ENCODE data around the gene TAL2.

Gene TAL2

DNA sequence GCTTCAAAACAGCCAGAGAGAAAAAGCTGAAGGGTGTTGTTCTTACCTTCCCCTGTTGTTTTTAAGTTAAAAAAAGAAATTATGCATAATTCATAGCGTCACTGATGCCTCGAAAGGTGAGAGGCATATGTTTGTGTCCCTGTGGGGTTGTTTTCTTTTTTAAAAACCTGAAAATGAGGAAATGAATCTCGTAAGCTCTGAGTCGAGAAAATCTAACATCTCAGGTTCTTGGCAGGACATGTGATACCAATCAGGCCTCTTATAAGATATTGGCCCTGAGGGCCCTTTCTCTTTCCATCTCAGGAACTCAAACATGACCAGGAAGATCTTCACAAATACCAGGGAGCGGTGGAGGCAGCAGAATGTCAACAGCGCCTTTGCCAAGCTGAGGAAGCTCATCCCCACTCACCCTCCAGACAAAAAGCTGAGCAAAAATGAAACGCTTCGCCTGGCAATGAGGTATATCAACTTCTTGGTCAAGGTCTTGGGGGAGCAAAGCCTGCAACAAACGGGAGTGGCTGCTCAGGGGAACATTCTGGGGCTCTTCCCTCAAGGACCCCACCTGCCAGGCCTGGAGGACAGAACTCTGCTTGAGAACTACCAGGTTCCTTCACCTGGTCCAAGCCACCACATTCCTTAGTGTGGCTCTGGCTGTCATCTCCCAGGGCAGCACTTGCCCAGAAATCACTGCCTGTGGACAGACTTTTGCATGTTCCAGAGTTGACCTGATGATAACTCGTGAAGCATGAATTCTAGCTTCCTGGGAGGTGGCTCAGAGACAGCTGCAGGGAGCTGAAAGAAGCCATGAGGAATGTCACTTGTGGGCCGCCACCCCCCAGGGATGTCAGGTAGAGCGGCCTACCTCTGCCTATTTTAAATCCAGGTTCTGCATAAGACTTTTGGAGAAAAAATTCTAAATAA lies at the start of gene TAL2:
TSS of gene TAL2 (plus strand) at position 274 of the 921 bp plus-strand sequence. CDS start at position 314, 40 bp downstream.
- DNase-seq (ENCODE audit: low spot score), result no peak

GRCh38 chr9:105621001-105621400 lies 41.3 kb upstream of the TAL2 start:
- no peak for DNase-seq (ENCODE audit: low spot score)

GRCh38 chr9:105625088-105625487 lies 37.2 kb upstream of the TAL2 start:
- DNase-seq (ENCODE audit: low spot score), result no peak

DNA sequence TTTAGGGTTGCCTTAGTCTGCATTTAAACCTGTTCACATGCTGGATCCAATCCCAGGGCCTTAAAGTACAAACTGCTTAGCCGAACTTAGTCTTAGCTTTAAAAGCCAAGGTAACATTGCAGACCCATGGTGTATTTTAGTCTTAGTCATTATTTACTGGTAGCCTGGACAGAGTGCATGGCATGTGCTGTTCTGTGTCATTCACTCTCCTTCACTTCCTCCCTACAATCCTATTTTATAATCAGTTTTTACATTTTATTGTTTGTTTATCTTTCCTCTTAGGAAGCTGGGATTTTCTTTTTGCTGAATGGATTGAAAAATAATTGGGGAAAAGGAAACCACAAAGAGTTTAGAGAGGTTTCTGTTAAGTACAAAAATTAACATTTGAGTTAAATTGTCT lies 29.4 kb upstream of the TAL2 start:
- DNase-seq (ENCODE audit: low spot score), result no peak

- no peak for DNase-seq (ENCODE audit: low spot score)
Measured at GRCh38 chr9:105633411-105633810, 28.8 kb upstream of the TAL2 start.

- no peak for DNase-seq (ENCODE audit: low spot score)
Measured at GRCh38 chr9:105636331-105636730, 25.9 kb upstream of the TAL2 start.

DNA sequence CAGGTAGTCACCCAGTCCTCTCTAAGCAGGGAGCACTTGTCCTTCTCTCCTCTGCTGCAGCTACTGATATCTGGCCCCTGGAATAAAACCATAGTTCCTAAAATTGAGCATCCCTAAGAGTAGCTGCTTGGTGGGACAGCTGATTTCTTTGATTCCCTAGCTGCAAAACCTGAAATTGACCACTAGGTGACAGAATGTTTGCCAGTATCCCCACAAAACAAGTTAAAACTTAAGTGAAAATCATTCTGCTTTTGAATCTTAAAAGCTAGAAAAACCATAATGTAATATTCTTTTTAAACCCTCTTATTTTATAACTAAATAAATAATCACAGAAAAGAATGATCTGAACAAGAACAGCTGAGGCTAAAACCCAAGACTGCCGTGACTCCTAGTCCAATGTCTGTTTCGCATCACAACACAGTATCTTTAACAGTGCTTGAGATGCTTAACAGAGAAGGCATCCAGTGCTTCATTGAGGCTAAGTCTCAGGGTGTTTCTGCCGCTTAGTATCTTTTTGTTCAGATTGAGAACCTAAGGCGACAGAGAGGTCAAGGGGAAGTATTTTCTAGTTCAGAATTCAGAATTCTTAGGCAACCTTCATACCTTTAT lies 24.4 kb upstream of the TAL2 start:
- DNase-seq (ENCODE audit: low spot score), result no peak

DNA sequence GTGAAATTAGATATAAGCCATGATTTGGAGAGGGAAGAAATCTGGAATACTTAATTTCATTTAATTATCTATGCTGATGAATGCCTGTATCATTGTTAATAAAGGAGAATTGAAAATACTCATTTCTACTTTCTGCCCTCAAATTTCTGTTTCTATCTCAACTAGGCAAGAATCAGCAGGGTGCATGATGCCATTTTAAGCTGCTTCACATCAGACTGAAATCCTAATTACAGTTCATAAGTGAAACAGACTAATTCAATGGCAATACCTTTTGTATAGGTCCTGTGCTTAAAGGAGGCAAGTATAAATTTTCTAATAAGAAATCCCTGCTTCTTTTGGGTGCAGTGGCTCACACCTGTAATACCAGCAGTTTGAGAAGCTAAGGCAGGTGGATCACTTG lies 22.3 kb upstream of the TAL2 start:
- DNase-seq (ENCODE audit: low spot score), result no peak

- no peak for DNase-seq (ENCODE audit: low spot score)
Measured at GRCh38 chr9:105643795-105644194, 18.5 kb upstream of the TAL2 start.

- DNase-seq (ENCODE audit: low spot score), result no peak
Measured at GRCh38 chr9:105646879-105647594, 15.2 kb upstream of the TAL2 start.

DNA sequence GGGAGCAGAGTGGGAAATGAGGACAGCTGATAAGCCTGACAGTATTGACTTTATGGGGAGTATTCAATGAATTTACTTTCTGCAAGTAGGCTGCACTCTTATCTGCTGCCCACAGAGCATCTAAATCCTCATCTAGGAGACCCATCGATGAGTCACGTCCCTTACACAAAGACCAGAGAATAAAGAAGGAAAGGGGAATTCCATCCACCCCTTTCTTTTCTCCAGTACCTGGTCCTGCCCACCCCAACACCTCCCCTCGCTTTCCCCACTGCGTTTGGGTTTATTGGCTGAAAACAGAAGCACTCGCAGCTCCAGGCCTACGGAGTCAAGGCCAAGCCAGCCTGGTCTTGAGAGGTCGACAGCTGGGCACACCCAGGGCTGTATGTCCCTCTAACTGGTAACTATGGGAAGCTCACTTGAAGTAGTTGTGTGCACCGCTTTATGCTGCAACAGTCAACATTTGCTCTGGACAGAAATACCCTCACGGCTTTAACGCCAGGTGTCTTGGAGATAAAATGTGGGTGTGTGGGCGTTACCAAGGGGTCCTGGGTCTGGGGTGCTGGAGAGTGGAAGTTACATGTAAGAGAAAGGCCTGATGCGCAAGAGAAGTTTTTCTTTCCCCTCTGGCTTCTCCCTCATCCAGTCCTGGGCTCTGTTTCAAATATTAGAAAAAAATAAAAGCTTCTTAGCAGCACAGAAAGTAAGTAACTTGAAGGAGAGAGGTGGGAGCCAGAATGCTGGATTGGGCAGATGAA lies 14.5 kb upstream of the TAL2 start:
- DNase-seq (ENCODE audit: low spot score), result no peak

DNA sequence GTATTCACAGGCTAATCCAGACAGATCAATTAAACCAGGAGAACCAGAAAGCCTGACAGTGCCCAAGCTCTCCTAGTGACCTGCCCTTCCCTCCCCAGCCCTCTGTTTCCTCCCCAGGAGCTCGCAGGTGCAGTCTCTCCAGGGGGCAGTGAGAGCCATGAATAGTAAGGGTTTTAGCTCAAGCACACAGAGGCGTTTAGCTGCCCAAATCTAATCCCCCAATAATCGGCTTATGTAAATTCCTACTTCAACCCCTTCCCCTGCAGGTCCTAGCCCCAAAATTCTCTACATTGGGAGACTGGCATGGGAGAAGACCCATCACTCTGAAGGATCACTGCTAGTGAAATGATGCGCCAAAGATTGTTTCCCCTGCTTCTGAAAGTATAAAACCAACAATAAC lies 10.5 kb upstream of the TAL2 start:
- no peak for DNase-seq (ENCODE audit: low spot score)

DNA sequence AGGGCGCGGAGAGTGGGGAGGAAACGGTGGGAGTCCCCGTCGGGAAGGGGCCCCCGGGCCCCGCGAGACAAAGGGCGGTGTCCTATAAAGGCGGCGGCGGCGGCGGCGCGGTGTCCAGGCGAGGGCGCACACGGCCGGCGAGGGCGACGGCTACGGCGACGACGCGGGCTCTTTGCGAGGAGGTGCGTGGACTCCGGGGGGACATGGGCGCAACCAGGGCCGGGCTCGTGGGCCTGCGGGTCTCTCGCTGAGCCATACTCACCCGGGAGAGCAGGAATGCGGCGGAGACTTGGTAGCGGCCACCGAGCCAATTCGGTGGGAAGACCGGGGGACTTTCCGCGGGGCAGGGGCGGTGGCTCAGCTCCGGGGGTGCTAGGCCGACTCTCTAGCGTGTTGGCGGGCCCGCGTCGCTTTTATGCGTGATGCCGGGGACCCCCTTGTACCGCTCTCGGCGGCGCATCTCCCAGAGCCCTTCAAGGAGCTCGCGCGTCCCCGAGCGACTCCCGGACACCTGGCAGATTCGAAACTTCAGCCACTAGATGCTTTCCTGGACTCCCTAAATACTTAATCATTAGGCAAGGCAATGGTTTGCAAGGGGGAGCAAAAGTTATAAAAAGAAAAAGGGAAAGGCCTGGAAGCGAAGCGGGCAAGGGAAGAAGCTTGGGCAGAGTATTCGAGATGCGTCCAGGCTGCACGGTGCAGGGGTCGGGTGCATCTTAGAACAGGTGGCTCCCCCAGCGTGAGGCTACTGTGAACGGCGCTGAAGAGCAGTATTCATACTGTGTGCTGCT lies 5.9 kb upstream of the TAL2 start:
- no peak for DNase-seq (ENCODE audit: low spot score)

DNA sequence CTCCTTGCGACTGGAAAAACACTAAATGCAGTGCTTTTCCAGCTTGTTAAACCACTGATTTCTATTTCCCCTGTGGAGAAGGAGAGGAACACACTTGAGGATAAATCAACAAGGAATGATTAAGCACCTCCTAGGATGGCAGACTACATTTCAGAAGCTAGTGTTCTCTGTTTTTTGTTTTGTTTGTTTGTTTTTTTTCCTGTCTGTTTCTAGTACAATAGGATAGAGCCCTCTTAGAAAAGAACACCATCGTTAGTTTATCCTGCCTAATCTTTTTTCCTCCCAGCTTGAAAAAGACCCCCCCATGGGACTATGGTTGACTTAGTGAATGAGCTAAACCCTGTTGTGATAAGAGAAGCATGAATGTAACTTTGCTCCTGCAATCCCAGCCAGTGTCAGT lies 3.9 kb upstream of the TAL2 start:
- no peak for DNase-seq (ENCODE audit: low spot score)

- DNase-seq (ENCODE audit: low spot score), result no peak
Measured at GRCh38 chr9:105661011-105661410, 1.2 kb upstream of the TAL2 start.

DNA sequence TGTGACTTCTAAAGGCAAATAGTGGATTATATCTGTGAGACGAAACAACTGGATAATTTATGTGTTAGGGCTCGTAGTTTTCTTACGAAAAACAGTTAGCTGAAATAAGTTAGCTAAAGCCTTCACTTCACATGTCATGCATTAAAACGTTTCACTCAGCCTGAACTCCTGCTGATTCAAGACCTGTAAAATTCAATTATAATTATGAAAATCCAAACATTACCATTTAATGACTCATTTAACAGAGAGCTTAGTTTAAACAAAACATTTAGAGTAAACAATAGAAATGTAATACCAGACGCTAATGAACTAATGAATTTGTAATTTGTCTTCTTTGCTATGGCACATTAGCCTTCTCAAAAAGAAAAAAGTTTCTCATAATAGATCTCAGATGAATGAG lies 1.7 kb downstream of the TAL2 start:
- DNase-seq (ENCODE audit: low spot score), result no peak

- DNase-seq (ENCODE audit: low spot score), result no peak
Measured at GRCh38 chr9:105667867-105668266, 5.6 kb downstream of the TAL2 start.

- no peak for DNase-seq (ENCODE audit: low spot score)
Measured at GRCh38 chr9:105670315-105670714, 8.1 kb downstream of the TAL2 start.

- DNase-seq (ENCODE audit: low spot score), result no peak
Measured at GRCh38 chr9:105670775-105671174, 8.5 kb downstream of the TAL2 start.

- DNase-seq (ENCODE audit: low spot score), result no peak
Measured at GRCh38 chr9:105672711-105673234, 10.5 kb downstream of the TAL2 start.

DNA sequence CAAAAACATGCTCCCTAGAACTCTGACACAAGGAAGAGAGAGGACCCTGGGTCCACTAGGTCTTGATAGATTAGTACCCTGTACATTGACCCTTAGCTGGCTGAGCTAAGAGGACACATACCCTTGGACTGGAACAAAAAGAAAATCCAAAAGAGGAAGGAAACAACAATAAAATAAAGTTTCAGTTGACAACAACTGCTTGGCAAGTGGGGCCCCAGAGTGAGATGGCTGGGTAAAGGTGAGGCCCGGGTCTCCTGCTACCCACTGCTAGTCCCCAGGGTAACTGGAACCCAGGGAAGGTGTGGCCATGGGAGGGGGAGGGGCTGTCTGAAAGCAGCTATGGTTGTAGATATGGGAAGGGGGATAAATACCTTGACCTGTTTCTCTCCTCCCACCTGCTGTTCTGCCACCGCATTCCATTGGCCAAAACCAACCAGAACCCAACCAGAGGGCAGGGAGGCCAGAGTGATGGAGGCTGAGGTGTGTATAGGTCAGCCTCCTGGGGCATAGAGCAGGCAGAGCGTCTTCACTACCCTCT lies 11.7 kb downstream of the TAL2 start:
- DNase-seq (ENCODE audit: low spot score), result no peak
